ENCODE results near the gene ARVCF.

Gene ARVCF

GRCh38 chr22:19998991-19999820, 17.4 kb downstream of the ARVCF start:
- no peak for ATAC-seq
- no peak for DNase-seq

DNA sequence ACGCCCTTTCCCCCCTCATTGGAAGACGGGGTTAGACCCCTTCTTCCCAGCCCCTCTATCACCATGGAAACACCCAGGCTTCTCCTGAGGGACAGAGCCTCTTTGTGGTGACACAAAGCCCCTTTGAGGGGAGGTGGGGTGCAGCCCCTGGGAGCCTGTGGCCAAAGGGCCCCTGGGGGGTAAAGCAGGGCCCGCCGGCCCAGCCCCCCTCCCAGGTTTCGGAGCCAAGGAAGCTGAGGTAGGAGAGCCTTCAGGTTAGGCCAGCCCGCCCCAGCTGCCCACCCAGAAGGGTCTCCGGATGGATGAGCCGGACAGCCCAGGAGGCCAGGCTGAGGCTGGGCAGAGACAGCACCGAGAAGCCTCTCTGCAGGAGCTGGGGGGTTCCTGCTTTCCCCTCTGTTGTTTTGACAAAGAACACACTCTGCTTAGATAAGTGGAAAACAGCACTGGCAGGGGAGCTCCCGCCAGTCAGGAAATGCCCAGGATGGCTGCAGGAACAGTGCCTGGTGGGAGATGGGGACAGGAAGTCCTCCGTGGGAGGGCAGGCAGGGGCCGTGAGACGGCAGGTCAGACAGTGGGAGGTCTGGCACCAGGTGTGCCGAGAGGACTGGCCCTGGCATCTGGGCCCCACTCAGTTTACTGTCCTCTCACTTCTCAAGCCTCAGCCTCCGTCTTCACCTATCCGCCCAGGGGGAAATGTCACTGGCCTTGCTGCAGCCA, 18.2 kb downstream of the ARVCF start:
- no peak for ATAC-seq
- no peak for DNase-seq

DNA sequence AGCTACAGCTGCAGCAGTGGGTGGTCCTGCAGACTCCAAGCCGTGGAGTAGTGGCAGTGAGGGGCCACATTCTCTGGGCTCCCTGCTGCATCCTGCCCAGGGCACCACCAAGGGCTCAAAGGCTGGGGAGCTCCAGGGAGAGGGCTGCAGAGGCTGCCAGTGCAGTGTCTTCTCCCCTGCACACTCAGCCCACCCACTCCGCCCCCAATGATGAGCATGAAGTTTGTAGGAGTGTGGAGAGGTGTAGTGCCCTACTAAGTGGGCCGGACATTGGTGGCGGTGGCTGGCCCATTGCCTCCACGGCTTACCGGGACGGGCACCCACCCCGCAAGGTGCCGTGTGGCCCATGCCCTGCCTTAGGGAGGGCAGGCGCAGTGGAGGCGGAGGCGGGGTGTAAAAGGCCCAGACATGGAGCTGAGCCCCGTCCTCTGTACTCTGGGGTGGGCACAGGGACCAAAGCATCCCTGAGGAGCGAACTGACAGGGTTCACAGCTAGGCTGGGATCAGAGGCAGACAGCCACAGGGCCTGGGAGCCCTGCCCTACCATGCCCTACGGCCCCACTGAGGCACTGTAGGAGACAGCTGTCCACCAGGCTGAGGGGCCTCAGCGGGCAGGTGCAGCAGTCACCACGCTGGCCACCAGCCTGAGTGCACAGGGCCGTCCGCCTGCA, 18.9 kb downstream of the ARVCF start:
- DNase-seq (no peak), ATAC-seq (no peak)

- no peak for DNase-seq
- no peak for ATAC-seq
These were observed 19.8 kb downstream of the ARVCF start for GRCh38 chr22:19996694-19997384.

GRCh38 chr22:19995611-19996339, 20.8 kb downstream of the ARVCF start:
- no peak for DNase-seq
- ATAC-seq, result no peak

- DNase-seq, result no peak
- no peak for ATAC-seq
These were observed 21.6 kb downstream of the ARVCF start for GRCh38 chr22:19994851-19995610.

GRCh38 chr22:19993926-19994325, 22.7 kb downstream of the ARVCF start:
- no peak for DNase-seq
- ATAC-seq, result no peak

DNA sequence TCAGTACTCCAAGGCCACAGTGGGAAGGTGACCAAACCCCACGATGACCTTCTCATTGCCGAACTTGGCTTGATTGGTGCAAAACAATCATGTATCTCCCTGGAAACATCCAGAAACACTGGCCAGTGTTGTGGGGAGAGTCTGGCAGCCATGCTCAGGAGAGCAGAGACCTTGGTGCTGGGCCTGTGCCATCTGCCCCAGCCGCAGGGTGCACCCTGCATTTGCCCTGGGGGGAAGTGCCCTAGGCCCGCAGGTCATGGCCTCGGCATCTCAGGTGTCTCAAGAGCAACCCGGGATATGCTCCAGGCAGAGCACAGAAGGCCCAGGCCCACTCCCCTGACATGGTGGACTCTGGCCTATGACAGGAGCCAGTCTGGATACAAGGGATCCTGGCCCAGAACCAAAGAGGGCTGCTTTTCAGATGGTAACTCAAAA, 23.7 kb downstream of the ARVCF start:
- DNase-seq, result no peak
- no peak for ATAC-seq

GRCh38 chr22:19992481-19992911, 24.1 kb downstream of the ARVCF start:
- ATAC-seq, result no peak
- DNase-seq, result no peak

DNA sequence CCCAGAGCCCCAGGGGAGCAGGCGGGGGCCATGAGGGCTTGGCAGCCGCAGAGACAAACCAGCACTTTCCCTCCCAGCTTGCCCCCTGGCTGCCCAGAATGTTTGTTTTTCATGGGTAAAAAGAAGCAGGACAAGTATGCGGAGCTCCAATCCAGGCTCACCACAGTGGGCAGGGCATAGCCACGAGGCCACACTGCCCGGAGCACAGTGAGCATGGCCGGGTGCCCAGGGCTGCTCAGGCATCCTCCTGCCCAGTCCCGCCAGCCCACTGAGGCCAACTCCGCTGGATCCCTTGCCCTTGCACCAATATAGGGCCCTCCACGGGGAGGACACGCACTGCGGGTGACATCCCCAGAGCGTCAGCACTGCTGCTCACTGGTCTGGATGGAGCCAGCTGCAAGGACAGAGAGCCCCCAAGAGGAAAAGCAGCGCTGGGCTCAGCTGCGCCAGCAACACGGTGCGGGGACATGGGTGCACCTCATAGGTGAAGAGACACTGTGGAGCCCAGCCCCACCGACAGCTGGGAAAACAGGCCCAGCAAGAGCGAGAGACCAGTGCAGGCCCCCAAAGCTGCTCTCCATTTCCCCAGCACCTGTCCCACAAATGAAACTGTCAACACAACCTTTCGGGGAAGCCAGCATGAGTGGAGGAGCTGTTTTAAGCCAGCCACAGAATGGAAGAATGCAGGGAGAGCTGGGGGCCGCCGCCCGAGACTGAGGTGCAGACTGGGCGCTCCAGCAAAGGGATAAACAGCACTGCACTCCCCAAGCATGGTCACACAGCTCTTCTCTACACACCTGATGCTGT, 24.8 kb downstream of the ARVCF start:
- no peak for DNase-seq

DNA sequence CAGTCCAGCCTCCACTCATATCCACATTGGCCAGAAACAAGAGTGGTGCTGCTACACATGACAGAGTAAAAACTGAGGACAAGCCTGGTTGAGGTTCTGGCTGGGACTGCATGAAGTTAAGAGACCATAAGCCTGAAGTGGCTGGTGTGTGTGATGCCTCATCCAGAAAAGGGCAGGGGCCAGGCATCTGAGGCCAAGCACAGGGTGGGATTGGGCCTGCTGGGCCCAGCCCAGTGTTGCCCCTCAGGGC, 25.3 kb downstream of the ARVCF start:
- DNase-seq (no peak), ATAC-seq (no peak)

More for the DNA sequence above, 24.8 kb downstream of the ARVCF start:
- no peak for ATAC-seq

DNA sequence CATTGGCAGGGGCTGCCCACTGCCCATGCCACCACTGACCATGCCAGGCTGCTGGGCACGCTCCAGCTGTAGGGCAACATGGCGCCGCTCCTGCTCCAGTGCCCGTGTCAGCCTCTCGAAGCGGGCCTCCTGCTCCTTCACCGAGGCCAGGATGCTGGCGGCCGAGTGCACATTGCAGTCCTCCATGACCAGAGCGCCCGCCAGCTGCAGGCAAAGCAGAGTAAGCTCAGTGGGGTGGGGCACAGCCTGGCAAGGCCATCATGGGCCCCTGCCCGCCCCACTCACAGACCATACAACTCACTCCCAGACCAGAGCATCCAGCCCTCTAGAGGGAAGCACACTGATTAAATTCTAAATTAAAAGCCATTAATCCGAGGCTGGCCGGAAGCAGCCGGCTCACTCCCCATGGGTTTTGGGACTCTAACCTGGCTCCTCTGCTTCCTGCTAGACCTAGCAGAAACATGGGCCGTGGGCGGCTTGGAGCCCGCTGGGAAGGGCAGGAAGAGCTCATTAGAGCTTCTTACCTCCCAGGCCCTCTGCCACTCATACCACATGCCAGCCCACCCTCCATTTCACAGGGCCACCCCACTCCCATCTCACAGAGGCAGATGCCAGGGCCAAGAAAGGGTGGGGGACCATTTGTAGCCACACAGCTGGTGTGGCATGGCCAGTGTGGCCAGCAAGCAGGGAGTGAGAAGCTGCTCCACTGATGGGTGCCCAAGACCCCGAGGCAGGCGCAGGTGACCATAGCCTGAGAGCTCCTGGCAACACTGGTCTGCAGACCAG, 25.8 kb downstream of the ARVCF start:
- no peak for DNase-seq

GRCh38 chr22:19990188-19990587, 26.4 kb downstream of the ARVCF start:
- DNase-seq (no peak), ATAC-seq (no peak)

More for the DNA sequence above, 25.8 kb downstream of the ARVCF start:
- no peak for ATAC-seq

DNA sequence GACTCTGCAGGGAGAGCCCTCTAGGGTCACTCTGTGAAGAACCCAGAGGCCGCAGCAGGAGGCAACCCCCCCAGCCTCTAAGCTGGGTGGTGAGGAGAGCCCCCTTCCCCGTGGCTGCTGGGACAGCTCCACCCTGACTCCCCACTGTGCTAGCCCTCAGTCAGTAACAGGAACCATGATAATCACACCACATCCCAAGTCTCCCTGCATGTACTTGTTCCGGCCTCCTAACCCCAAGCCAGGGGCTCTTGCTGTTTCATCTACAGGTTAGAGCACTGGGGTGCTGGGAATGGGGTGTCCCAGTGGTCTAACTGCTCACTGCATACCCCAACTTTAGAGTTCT, 26.9 kb downstream of the ARVCF start:
- no peak for DNase-seq
- no peak for ATAC-seq

DNA sequence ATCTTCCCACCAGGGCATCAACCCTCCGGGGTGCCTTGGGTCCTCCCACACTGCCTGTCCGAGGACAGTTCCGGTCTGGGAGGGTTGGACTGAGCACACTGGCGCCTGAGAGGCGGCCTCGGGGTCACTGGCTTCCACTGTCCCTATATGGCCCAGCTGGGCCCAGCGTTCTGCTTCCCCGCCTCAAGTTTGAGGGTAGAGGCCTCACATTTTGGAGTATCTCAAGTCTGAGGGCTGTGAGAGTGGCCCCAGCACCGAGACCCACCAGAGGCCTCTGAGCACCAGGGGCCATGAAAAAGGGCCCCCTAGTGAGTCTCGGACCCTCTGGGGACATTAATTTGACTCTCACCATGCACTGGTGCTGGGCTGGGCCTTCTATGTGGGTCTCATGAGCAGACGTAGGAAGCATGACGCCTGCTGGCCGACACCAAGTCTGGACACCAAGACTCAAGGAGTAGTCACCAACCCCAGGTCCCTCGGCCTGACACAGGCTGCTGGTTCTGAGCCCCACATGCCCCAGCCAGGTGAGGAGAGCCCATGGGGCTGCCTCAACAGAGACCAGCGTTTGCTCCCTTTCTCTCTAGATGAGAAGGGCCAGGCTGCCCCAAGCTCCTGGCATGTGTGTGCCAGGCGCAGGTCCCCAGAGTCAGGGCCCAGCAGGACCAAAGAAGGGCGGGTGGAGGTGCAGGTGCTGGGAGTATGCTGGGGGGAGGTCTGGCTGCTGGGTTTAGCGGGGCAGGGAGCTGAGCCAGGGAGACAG, 27.5 kb downstream of the ARVCF start:
- DNase-seq (no peak), ATAC-seq (no peak)

GRCh38 chr22:19988331-19988808, 28.3 kb downstream of the ARVCF start:
- ATAC-seq (no peak), DNase-seq (no peak)

DNA sequence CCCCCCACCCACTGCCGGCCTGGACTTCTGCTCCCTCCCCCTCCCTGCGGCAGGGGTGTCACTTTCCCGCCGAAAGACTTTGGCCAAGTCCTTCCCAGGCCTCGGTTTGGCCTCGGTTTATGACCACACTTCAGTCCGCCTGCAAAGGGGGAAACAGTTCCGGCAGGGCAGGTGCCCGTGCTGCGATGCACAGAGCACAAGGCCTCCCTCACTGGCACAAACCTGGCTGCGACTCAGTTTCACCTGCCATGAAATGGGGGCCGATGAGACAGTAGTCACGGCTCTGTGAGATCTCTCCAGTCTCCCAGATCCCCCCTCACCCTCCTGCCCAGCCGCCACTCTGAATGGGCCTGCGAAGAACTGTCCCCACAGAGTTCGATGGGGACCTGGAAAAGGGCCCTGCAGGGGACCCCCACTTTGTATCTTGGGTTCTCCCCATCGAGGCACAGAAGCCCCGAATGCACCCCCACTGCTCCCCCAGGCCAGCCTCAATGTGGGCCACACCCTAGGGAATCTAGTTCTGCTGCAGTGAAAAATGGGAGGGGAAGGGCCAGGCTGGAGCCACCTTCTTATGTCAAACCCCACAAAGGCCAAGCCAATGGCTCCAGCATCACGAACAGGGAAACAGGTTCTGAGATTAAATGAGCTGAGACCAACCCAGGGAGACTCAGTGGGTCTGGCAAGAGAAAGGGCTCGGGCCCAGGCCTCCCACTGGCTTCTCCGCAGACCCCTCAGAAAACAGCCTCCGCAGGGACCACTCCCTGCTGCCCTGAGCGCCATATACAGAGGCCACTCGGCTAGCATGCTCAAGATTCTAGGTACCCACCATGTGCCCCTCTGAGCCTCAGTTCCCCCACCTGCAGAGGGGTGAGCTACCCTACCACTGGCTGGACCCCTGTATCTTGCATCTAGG, 29.0 kb downstream of the ARVCF start:
- no peak for DNase-seq
- ATAC-seq, result no peak

Data from stimulated activated naive CD8-positive, alpha-beta T cell treated with anti-CD3 and anti-CD28 coated beads, Interleukin-15, Interleukin-2, amounts not matched to agents 100 U/mL and 50 U/mL, for 24 hours (primary cell).